SK-N-MC (cell line): ENCODE results near the gene C9orf50.

Source experiments
- EZH2 ChIP-seq: fragments of 200-600 bp; sonication (generic); IDR thresholded peaks from one replicate; pipeline ENCODE4 v1.6.1; 2017; ENCODE audit warnings: antibody characterized with exemption
- FOXP2 ChIP-seq: optimal IDR thresholded peaks from 2 replicates; pipeline ENCODE3; 2011; ENCODE audit warnings: mild to moderate bottlenecking, moderate library complexity; ENCODE audit not compliant: insufficient read depth; ENCODE audit errors: extremely low read length, control extremely low read depth

- TF ChIP-seq EZH2 (no peak), FOXP2 (no peak)
Observed at GRCh38 chr9:129613520-129614175, 7.3 kb downstream of the C9orf50 start.
